ENCODE measurements around the gene ACOT11. TPM values are rescaled to one million over a fixed set of nuclear protein-coding genes. Genes with fewer than 3 reads are reported as not detected.

The ACOT11 gene
- total RNA-seq, 3 donors from 2014 or later: 1.6 to 7.3 (median 1.8) TPM

- no peak for DNase-seq (ENCODE audit: low spot score in 2 of 2)
- H3K4me3 ChIP-seq: no peak overlapping the region
- no peaks in the 10 kb centered on the region for H3K36me3 ChIP-seq
- H3K27ac ChIP-seq: peak overlapping the region; percentile 82 to 87
- no peaks in the 10 kb centered on the region for H3K27me3 ChIP-seq
- intact Hi-C loops (cut with DNase I; ENCODE audit: low total_unique reads): no loop called here
- TF ChIP-seq CTCF (IDR thresholded peaks at IDR 0.05): no peak
- no peak for TF ChIP-seq POLR2A (IDR thresholded peaks at IDR 0.05)
- TF ChIP-seq POLR2AphosphoS5 (IDR thresholded peaks at IDR 0.05): no peak
- H3K4me1 ChIP-seq: peaks cover 3 to 16% of the 10 kb centered on the region in 2 donors
- no peaks in the 10 kb centered on the region for H3K9me3 ChIP-seq
Measured at GRCh38 chr1:54580856-54581550, 33.0 kb downstream of the ACOT11 start.

GRCh38 chr1:54581621-54582035, 33.6 kb downstream of the ACOT11 start:
- Histone ChIP-seq H3K27me3 (no peaks in the 10 kb centered on the region), H3K4me3 (no peak overlapping the region), H3K27ac (peak overlapping the region; percentile 82 to 87), H3K4me1 (peaks cover 3 to 16% of the 10 kb centered on the region in 2 donors), H3K36me3 (no peaks in the 10 kb centered on the region), H3K9me3 (no peaks in the 10 kb centered on the region)
- peak in 1 of 3 donors; percentile 71 for TF ChIP-seq POLR2AphosphoS5 (IDR thresholded peaks at IDR 0.05)
- TF ChIP-seq POLR2A (IDR thresholded peaks at IDR 0.05): no peak
- no peak for TF ChIP-seq CTCF (IDR thresholded peaks at IDR 0.05)
- peak; percentile 85 to 96 for DNase-seq (ENCODE audit: low spot score in 2 of 2)
- intact Hi-C loops (cut with DNase I; ENCODE audit: low total_unique reads): no loop called here

- DNase-seq (ENCODE audit: low spot score in 2 of 2): peak in 1 of 2 donors; percentile 69
- H3K4me1 ChIP-seq: peaks cover 3 to 16% of the 10 kb centered on the region in 2 donors
- no peaks in the 10 kb centered on the region for H3K27me3 ChIP-seq
- no peak overlapping the region for H3K4me3 ChIP-seq
- no peaks in the 10 kb centered on the region for H3K36me3 ChIP-seq
- peak overlapping the region; percentile 82 to 87 for H3K27ac ChIP-seq
- no peaks in the 10 kb centered on the region for H3K9me3 ChIP-seq
- intact Hi-C loops (cut with DNase I; ENCODE audit: low total_unique reads): no loop called here
- TF ChIP-seq CTCF (IDR thresholded peaks at IDR 0.05) (no peak), POLR2AphosphoS5 (IDR thresholded peaks at IDR 0.05) (no peak), POLR2A (IDR thresholded peaks at IDR 0.05) (no peak)
Measured at GRCh38 chr1:54582566-54583306, 34.7 kb downstream of the ACOT11 start.

- no peak overlapping the region for H3K4me3 ChIP-seq
- intact Hi-C loops (cut with DNase I; ENCODE audit: low total_unique reads): no loop called here
- no peaks in the 10 kb centered on the region for H3K36me3 ChIP-seq
- peak overlapping the region in 1 of 2 donors; percentile 82 for H3K27ac ChIP-seq
- TF ChIP-seq POLR2A (IDR thresholded peaks at IDR 0.05) (no peak), CTCF (IDR thresholded peaks at IDR 0.05) (no peak), POLR2AphosphoS5 (IDR thresholded peaks at IDR 0.05) (no peak)
- DNase-seq (ENCODE audit: low spot score in 2 of 2): no peak
- peaks cover 3 to 16% of the 10 kb centered on the region in 2 donors for H3K4me1 ChIP-seq
- no peaks in the 10 kb centered on the region for H3K9me3 ChIP-seq
- no peaks in the 10 kb centered on the region for H3K27me3 ChIP-seq
Measured at GRCh38 chr1:54583307-54583686, 35.3 kb downstream of the ACOT11 start.

- intact Hi-C loops (cut with DNase I; ENCODE audit: low total_unique reads): no loop called here
- no peaks in the 10 kb centered on the region for H3K9me3 ChIP-seq
- no peak overlapping the region for H3K4me3 ChIP-seq
- no peaks in the 10 kb centered on the region for H3K27me3 ChIP-seq
- TF ChIP-seq POLR2AphosphoS5 (IDR thresholded peaks at IDR 0.05) (no peak), POLR2A (IDR thresholded peaks at IDR 0.05) (no peak), CTCF (IDR thresholded peaks at IDR 0.05) (no peak)
- H3K36me3 ChIP-seq: no peaks in the 10 kb centered on the region
- H3K4me1 ChIP-seq: peaks cover 3 to 16% of the 10 kb centered on the region in 2 donors
- DNase-seq (ENCODE audit: low spot score in 2 of 2): no peak
- no peak overlapping the region for H3K27ac ChIP-seq
Measured at GRCh38 chr1:54583871-54584270, 35.8 kb downstream of the ACOT11 start.

All from breast epithelium (tissue), 4 donors.